HG03432 (cell line): Measurements from ENCODE around the gene KAT7.

Experiments used
- ATAC-seq: cut with Tn5 transposase; IDR thresholded peaks from one replicate; pipeline ENCODE4 v1.9.1; 2021; ENCODE audit warnings: mild to moderate bottlenecking, moderate library complexity; ENCODE audit not compliant: unreplicated experiment

The KAT7 gene

GRCh38 chr17:49866882-49867413 is 78.5 kb downstream of the KAT7 start:
- ATAC-seq, result no peak

- no peak for ATAC-seq
Observed at GRCh38 chr17:49869038-49869374, 80.5 kb downstream of the KAT7 start.

- ATAC-seq, result no peak
Observed at GRCh38 chr17:49870298-49870697, 81.8 kb downstream of the KAT7 start.

GRCh38 chr17:49871211-49871610 is 82.7 kb downstream of the KAT7 start:
- ATAC-seq, result no peak

GRCh38 chr17:49872754-49873377 is 84.4 kb downstream of the KAT7 start:
- ATAC-seq, result no peak

- ATAC-seq, result no peak
Observed at GRCh38 chr17:49873466-49873865, 85.0 kb downstream of the KAT7 start.

GRCh38 chr17:49873926-49874325 is 85.4 kb downstream of the KAT7 start:
- ATAC-seq, result no peak

GRCh38 chr17:49874911-49875310 is 86.4 kb downstream of the KAT7 start:
- ATAC-seq, result no peak

GRCh38 chr17:49875685-49876084 is 87.2 kb downstream of the KAT7 start:
- no peak for ATAC-seq

GRCh38 chr17:49878931-49879904 is 90.7 kb downstream of the KAT7 start:
- ATAC-seq, result no peak

GRCh38 chr17:49880291-49881053 is 92.0 kb downstream of the KAT7 start:
- peak; percentile 73 for ATAC-seq

- ATAC-seq, result no peak
Observed at GRCh38 chr17:49881054-49881402, 92.5 kb downstream of the KAT7 start.

GRCh38 chr17:49882434-49882833 is 94.0 kb downstream of the KAT7 start:
- ATAC-seq, result no peak
